Upper lobe of left lung (tissue), 4 donors: ENCODE data around the gene DNAH17.

Experiments used
- CTCF ChIP-seq, 6 experiments: fragments of 450-650 bp in 4 of 6; fragments of 200-600 bp in 2 of 6; sonication (generic) in 2 of 6; IDR thresholded peaks; one replicate each; pipeline ENCODE4 v1.5.1; 2016 to 2019; ENCODE audit warnings: antibody characterized with exemption in 6 of 6
- EP300 ChIP-seq, 4 donors: sonication (generic); formaldehyde crosslinking; IDR thresholded peaks; one replicate each; pipeline ENCODE4 v1.5.1; 2017; ENCODE audit warnings: antibody characterized with exemption in 4 of 4, control low read depth in 2 of 4
- POLR2A ChIP-seq, 4 donors: fragments of 450-650 bp; IDR thresholded peaks; one replicate each; pipeline ENCODE4 v1.5.1; 2016 to 2017; ENCODE audit warnings: antibody characterized with exemption in 4 of 4, mild to moderate bottlenecking in 2 of 4
- POLR2AphosphoS5 ChIP-seq, 2 donors: sonication (generic); formaldehyde crosslinking; IDR thresholded peaks; one replicate each; pipeline ENCODE4 v1.5.1; 2017; ENCODE audit warnings: antibody characterized with exemption in 2 of 2

- TF ChIP-seq CTCF (IDR thresholded peaks at IDR 0.05): no peak
- TF ChIP-seq POLR2A (IDR thresholded peaks at IDR 0.05): no peak
- no peak for TF ChIP-seq EP300 (IDR thresholded peaks at IDR 0.05)
- no peak for TF ChIP-seq POLR2AphosphoS5 (IDR thresholded peaks at IDR 0.05)
Observed at GRCh38 chr17:78473951-78474613, 103.1 kb downstream of the DNAH17 start.
